GM10847 (cell line): Measurements from ENCODE around the gene KCND3.

Source experiments
- POLR2A ChIP-seq: IDR thresholded peaks from 2 replicates; pipeline ENCODE4 v1.6.1; 2011; ENCODE audit not compliant: insufficient read length; ENCODE audit errors: extremely low read depth

KCND3 gene

DNA sequence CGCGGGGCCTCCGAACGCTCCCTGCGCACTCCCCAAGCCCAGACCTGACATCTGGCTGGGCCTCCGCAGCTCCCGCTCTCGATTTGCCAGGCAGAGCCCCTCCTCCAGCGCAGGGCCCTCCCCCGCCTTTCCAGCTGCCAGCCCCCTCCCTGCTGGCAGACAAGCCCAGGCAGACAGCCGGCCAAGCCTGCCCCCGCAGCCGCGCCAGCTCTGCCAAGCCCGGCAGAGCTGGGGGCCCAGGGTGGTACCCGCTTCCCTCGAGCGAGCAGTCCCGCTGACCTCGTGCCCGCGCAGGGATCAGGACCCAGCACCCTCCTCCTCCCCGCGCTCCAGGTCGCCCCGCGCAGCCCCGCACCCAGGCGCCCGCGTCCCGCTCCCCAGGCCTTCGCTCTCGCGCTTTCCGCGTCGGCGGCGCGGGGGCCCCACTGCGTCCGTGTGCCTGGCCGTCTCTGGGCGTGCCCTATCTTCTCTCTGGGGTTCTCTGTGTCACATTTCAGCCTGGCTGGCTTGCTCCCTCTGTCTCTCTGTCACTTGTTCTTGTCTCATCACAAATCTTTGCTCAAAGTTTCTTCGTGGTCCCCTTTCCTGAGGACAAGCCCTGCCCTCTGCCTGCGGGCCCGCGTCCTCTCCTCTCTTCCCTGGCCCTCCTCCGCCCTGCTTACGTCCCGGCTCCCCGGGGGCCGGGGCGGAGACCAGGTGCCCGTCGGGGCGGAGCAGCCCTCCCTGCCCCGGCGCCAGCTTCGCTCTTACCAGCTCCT is 250.9 kb downstream of the KCND3 start:
- peak; percentile 14 for TF ChIP-seq POLR2A

- TF ChIP-seq POLR2A: no peak
Measured at GRCh38 chr1:111738133-111738435, 251.4 kb downstream of the KCND3 start.

DNA sequence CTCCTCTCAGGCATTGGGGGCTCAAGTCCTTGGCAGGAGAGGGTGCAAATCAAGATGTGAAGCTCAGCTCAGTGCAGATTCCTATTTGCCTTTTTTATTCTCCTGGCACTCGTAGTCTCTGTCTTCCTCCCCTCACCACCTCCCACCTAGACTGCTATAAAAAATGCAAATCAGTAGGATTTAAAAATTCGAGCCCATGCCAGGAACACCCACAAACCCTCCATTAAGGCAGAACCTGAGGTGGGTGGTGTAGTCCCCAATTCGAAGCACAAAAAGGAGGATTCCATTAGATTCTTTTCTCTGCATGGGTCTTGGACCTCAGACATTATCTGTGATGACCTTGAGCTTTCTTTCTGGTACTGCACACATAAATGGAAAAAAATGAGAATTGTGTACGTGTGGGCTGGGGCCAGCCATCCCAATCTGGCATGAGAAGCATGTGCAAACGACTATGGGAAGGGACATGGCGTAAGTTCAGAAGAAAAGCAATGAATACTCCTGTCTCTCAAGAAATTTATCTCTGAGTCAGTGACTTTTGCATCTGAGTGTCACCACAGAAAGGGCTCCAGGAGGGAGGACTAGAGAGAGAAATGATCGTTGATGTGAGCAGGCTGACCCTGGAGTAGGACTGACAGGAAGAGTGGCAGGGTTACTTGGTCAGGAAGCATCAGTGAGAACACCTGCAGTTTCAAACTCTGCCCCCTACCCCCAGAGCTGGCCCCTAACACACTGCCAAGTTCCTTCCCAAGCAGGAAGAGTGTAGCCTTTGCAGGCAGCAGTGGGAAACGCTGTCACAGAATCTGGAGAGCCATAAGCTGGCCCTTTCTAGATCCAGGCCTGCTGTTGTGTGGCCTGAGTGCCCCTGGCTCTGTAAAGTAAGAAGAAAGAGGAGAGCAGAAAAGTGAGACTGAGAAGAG is 252.0 kb downstream of the KCND3 start:
- TF ChIP-seq POLR2A: no peak

- TF ChIP-seq POLR2A: no peak
Measured at GRCh38 chr1:111736548-111737215, 252.8 kb downstream of the KCND3 start.

GRCh38 chr1:111735858-111736544 is 253.5 kb downstream of the KCND3 start:
- TF ChIP-seq POLR2A: no peak

- TF ChIP-seq POLR2A: no peak
Measured at GRCh38 chr1:111735321-111735720, 254.1 kb downstream of the KCND3 start.

GRCh38 chr1:111734856-111735255 is 254.6 kb downstream of the KCND3 start:
- no peak for TF ChIP-seq POLR2A

- no peak for TF ChIP-seq POLR2A
Measured at GRCh38 chr1:111734426-111734825, 255.0 kb downstream of the KCND3 start.

- TF ChIP-seq POLR2A: no peak
Measured at GRCh38 chr1:111733992-111734341, 255.5 kb downstream of the KCND3 start.

DNA sequence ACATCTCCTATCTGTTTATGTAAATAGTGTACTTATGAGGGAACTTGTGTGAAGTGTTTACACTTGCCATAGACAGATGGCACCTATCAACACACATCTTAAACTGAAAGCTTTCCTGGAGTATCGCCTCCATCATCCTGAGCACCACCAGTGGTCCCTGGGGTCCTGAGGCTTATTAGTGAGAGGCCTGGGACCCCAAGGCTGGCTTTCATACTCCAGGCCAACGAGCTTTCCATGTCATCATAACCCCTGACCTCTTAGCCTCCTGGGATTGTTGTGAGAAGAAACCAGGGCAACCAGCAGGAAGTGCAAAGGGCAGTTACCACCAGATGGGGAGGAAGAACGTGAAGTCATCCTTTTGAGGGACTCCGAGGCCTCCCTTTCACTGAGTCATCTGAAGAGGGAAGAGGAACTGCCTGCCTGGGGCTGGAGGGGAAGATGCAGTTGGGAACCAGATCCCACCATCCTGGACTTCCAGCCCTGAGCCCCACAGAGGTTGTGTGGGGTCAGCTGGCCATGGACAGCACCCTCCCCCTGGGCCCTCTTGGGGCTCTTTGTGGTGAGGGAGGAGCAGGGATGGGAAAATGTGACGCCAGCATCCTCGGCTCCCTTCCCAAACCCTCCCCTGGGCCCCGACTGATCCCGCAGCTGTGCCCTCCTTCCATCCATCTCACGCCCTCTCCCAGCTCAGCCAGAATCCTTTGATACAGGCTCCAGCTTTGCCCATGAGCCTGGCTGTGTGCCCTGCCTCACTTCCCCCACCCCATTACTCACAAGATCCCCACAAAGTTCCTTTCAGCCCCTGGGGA is 256.1 kb downstream of the KCND3 start:
- no peak for TF ChIP-seq POLR2A

- TF ChIP-seq POLR2A: no peak
Measured at GRCh38 chr1:111732718-111733117, 256.8 kb downstream of the KCND3 start.

GRCh38 chr1:111731956-111732355 is 257.5 kb downstream of the KCND3 start:
- no peak for TF ChIP-seq POLR2A

- TF ChIP-seq POLR2A: no peak
Measured at GRCh38 chr1:111730706-111731105, 258.8 kb downstream of the KCND3 start.

- TF ChIP-seq POLR2A: no peak
Measured at GRCh38 chr1:111729946-111730681, 259.4 kb downstream of the KCND3 start.

GRCh38 chr1:111729271-111729921 is 260.1 kb downstream of the KCND3 start:
- TF ChIP-seq POLR2A: no peak
